ENCODE data around the gene ICA1L.
"Not testable (repeated sequence)": the region's sequence is repeated elsewhere in the genome, so short reads cannot be mapped to it uniquely, and the experiment has no call there.

The ICA1L gene

GRCh38 chr2:202908186-202908585 is 36.6 kb upstream of the ICA1L start:
- peaks cover 0 to 13% (median 3%) of the 10 kb centered on the region in 5 donors for H3K36me3 ChIP-seq (ENCODE audit: control insufficient read depth in 5 of 5, insufficient read depth in 5 of 5, low read length in 5 of 5)
- H3K27ac ChIP-seq (ENCODE audit: low read depth, low read length), result no peak overlapping the region
- no peak overlapping the region for H3K4me3 ChIP-seq (ENCODE audit: low read depth in 1 of 5, low read length in 5 of 5)
- H3K9ac ChIP-seq (ENCODE audit: low read length in 5 of 5), result no peak overlapping the region
- H3K4me1 ChIP-seq (ENCODE audit: control insufficient read depth in 5 of 5, insufficient read depth in 5 of 5, low read length in 5 of 5), result peaks cover 0 to 17% (median 15%) of the 10 kb centered on the region in 5 donors
- peaks cover 0 to 3% (median 0%) of the 10 kb centered on the region in 5 donors for H3K9me3 ChIP-seq (ENCODE audit: control insufficient read depth in 5 of 5, low read length in 5 of 5)
- no peaks in the 10 kb centered on the region for H3K27me3 ChIP-seq (ENCODE audit: control insufficient read depth in 5 of 5, insufficient read depth in 4 of 5, low read length in 5 of 5)

GRCh38 chr2:202905507-202905906 is 33.9 kb upstream of the ICA1L start:
- H3K4me1 ChIP-seq (ENCODE audit: control insufficient read depth in 5 of 5, insufficient read depth in 5 of 5, low read length in 5 of 5); H3K9ac ChIP-seq (ENCODE audit: low read length in 5 of 5); H3K4me3 ChIP-seq (ENCODE audit: low read depth in 1 of 5, low read length in 5 of 5); H3K27ac ChIP-seq (ENCODE audit: low read depth, low read length); H3K27me3 ChIP-seq (ENCODE audit: control insufficient read depth in 5 of 5, insufficient read depth in 4 of 5, low read length in 5 of 5); H3K9me3 ChIP-seq (ENCODE audit: control insufficient read depth in 5 of 5, low read length in 5 of 5): not testable (repeated sequence)
- H3K36me3 ChIP-seq (ENCODE audit: control insufficient read depth in 5 of 5, insufficient read depth in 5 of 5, low read length in 5 of 5), result peaks cover 0 to 13% (median 3%) of the 10 kb centered on the region in 5 donors

DNA sequence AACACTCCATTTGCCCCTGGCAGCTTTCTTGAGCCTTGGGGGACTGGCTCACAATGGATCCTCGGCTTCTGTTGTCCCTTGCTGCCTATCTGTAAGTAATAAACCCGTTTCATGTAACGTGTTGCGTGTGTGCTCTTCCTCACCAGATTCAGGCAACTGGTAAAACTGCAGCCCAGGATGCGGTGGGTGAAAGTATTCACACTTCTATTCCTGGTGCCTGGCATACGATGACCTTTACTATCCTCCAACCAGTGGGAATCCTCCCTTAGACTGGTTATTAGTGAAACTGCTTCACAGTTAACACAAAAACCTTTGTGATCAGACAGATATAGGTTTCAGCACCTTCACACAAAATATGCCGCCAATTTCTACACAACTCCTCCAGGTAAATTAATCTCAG is 13.6 kb upstream of the ICA1L start:
- Histone ChIP-seq H3K27ac (ENCODE audit: low read depth, low read length) (no peak overlapping the region), H3K9ac (ENCODE audit: low read length in 5 of 5) (no peak overlapping the region), H3K4me1 (ENCODE audit: control insufficient read depth in 5 of 5, insufficient read depth in 5 of 5, low read length in 5 of 5) (no peaks in the 10 kb centered on the region), H3K9me3 (ENCODE audit: control insufficient read depth in 5 of 5, low read length in 5 of 5) (no peaks in the 10 kb centered on the region), H3K4me3 (ENCODE audit: low read depth in 1 of 5, low read length in 5 of 5) (no peak overlapping the region), H3K27me3 (ENCODE audit: control insufficient read depth in 5 of 5, insufficient read depth in 4 of 5, low read length in 5 of 5) (no peaks in the 10 kb centered on the region), H3K36me3 (ENCODE audit: control insufficient read depth in 5 of 5, insufficient read depth in 5 of 5, low read length in 5 of 5) (peaks cover 12 to 46% (median 13%) of the 10 kb centered on the region in 5 donors)

- Histone ChIP-seq H3K27ac (ENCODE audit: low read depth, low read length) (no peak overlapping the region), H3K4me1 (ENCODE audit: control insufficient read depth in 5 of 5, insufficient read depth in 5 of 5, low read length in 5 of 5) (no peaks in the 10 kb centered on the region), H3K36me3 (ENCODE audit: control insufficient read depth in 5 of 5, insufficient read depth in 5 of 5, low read length in 5 of 5) (peaks cover 8 to 38% (median 12%) of the 10 kb centered on the region in 5 donors), H3K9ac (ENCODE audit: low read length in 5 of 5) (no peak overlapping the region), H3K27me3 (ENCODE audit: control insufficient read depth in 5 of 5, insufficient read depth in 4 of 5, low read length in 5 of 5) (no peaks in the 10 kb centered on the region), H3K9me3 (ENCODE audit: control insufficient read depth in 5 of 5, low read length in 5 of 5) (no peaks in the 10 kb centered on the region), H3K4me3 (ENCODE audit: low read depth in 1 of 5, low read length in 5 of 5) (no peak overlapping the region)
Measured at GRCh38 chr2:202883987-202884675, 12.6 kb upstream of the ICA1L start.

DNA sequence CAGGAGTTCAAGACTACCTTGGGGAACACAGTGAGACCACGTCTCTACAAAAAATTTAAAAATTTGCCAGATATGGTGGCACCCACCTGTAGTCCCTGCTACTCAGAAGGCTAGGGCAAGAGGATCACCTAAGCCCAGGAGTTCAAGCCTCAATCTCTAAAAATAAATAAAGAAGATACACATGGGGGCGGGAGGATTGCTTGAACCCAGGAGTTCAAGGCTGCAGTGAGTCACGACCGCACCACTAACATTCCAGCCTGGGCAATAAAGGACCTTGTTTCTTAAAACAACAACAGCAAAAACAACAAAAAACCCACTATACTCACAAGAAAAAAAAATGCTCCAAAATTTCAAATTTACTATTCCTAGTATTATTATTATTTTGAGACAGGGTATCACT is 10.0 kb upstream of the ICA1L start:
- no peaks in the 10 kb centered on the region for H3K9me3 ChIP-seq (ENCODE audit: control insufficient read depth in 5 of 5, low read length in 5 of 5)
- H3K4me1 ChIP-seq (ENCODE audit: control insufficient read depth in 5 of 5, insufficient read depth in 5 of 5, low read length in 5 of 5), result no peaks in the 10 kb centered on the region
- H3K9ac ChIP-seq (ENCODE audit: low read length in 5 of 5), result no peak overlapping the region
- H3K4me3 ChIP-seq (ENCODE audit: low read depth in 1 of 5, low read length in 5 of 5), result no peak overlapping the region
- no peaks in the 10 kb centered on the region for H3K27me3 ChIP-seq (ENCODE audit: control insufficient read depth in 5 of 5, insufficient read depth in 4 of 5, low read length in 5 of 5)
- peaks cover 8 to 35% (median 12%) of the 10 kb centered on the region in 5 donors for H3K36me3 ChIP-seq (ENCODE audit: control insufficient read depth in 5 of 5, insufficient read depth in 5 of 5, low read length in 5 of 5)
- no peak overlapping the region for H3K27ac ChIP-seq (ENCODE audit: low read depth, low read length)

DNA sequence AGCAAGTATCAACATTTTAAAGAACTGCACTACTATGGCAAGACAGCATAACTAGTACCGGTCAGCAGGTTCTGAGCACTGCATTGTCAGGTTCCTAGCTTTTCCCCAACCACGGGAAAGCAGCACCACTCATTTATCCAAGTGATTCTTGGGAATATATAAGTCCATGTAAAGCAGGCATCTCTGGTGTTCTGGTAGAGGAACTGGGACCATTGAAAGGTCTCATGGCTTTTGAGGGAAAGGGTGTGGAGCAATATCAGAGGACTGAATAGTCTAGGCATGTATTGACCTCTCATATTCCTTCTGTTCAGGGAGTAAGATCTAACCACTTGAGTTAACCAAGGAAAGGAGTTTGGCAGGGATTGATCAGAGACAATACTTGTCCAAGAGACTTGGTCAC is 6.1 kb upstream of the ICA1L start:
- Histone ChIP-seq H3K36me3 (ENCODE audit: control insufficient read depth in 5 of 5, insufficient read depth in 5 of 5, low read length in 5 of 5) (peaks cover 0 to 7% (median 3%) of the 10 kb centered on the region in 5 donors), H3K4me1 (ENCODE audit: control insufficient read depth in 5 of 5, insufficient read depth in 5 of 5, low read length in 5 of 5) (no peaks in the 10 kb centered on the region), H3K4me3 (ENCODE audit: low read depth in 1 of 5, low read length in 5 of 5) (no peak overlapping the region), H3K27ac (ENCODE audit: low read depth, low read length) (no peak overlapping the region), H3K27me3 (ENCODE audit: control insufficient read depth in 5 of 5, insufficient read depth in 4 of 5, low read length in 5 of 5) (no peaks in the 10 kb centered on the region), H3K9ac (ENCODE audit: low read length in 5 of 5) (no peak overlapping the region), H3K9me3 (ENCODE audit: control insufficient read depth in 5 of 5, low read length in 5 of 5) (no peaks in the 10 kb centered on the region)

DNA sequence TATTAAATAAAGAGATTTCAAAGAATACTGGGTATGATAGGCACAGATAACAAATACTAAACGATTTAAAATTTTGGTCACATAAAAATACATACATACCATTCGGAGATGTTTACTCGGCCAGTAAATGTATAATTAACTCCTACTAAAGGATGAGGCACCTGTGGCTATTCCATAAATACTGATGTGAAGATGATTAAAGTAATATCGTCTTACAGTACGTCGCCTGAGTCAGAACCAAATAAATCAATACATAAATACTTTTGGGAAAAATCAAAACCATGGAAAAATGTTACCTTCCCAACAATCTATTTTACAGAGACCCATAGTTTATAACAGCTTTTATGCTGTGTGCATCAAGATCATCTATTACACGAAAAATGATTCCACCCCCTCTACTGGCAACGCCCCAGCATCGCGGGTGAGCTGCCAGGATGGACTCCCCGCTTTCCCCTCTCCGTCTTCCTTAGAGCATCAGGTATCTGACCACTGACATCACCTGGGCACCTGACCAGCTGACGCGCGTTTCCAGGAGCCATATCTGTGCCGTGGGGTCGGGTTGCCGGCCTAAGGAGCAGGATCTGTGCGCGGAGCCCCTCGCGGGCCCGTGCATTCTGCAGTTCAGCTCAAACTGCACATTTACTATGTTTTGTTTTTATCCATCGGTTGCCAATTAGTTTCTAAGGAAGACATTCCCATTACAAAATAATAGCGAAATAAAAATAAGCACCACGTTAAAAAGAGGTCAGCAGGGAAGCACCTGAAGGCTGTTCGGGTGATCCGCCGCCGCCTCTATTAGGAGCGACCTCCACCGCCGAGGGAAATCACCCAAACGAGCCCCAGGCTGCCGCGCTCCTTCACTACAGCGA is 901 bp downstream of the ICA1L start:
- no peaks in the 10 kb centered on the region for H3K9me3 ChIP-seq (ENCODE audit: control insufficient read depth in 5 of 5, low read length in 5 of 5)
- H3K36me3 ChIP-seq (ENCODE audit: control insufficient read depth in 5 of 5, insufficient read depth in 5 of 5, low read length in 5 of 5), result no peaks in the 10 kb centered on the region
- H3K27me3 ChIP-seq (ENCODE audit: control insufficient read depth in 5 of 5, insufficient read depth in 4 of 5, low read length in 5 of 5), result no peaks in the 10 kb centered on the region
- H3K27ac ChIP-seq (ENCODE audit: low read depth, low read length), result peak overlapping the region; percentile 50
- peak overlapping the region; percentile 68 to 93 (median 86) for H3K4me3 ChIP-seq (ENCODE audit: low read depth in 1 of 5, low read length in 5 of 5)
- H3K4me1 ChIP-seq (ENCODE audit: control insufficient read depth in 5 of 5, insufficient read depth in 5 of 5, low read length in 5 of 5), result peaks cover 0 to 18% (median 14%) of the 10 kb centered on the region in 5 donors
- peak overlapping the region; percentile 3 to 80 (median 76) for H3K9ac ChIP-seq (ENCODE audit: low read length in 5 of 5)

- H3K36me3 ChIP-seq (ENCODE audit: control insufficient read depth in 5 of 5, insufficient read depth in 5 of 5, low read length in 5 of 5), result no peaks in the 10 kb centered on the region
- H3K4me3 ChIP-seq (ENCODE audit: low read depth in 1 of 5, low read length in 5 of 5), result no peak overlapping the region
- H3K27me3 ChIP-seq (ENCODE audit: control insufficient read depth in 5 of 5, insufficient read depth in 4 of 5, low read length in 5 of 5), result no peaks in the 10 kb centered on the region
- H3K9ac ChIP-seq (ENCODE audit: low read length in 5 of 5), result no peak overlapping the region
- no peaks in the 10 kb centered on the region for H3K9me3 ChIP-seq (ENCODE audit: control insufficient read depth in 5 of 5, low read length in 5 of 5)
- H3K4me1 ChIP-seq (ENCODE audit: control insufficient read depth in 5 of 5, insufficient read depth in 5 of 5, low read length in 5 of 5), result no peaks in the 10 kb centered on the region
- no peak overlapping the region for H3K27ac ChIP-seq (ENCODE audit: low read depth, low read length)
Measured at GRCh38 chr2:202861987-202862386, 9.6 kb downstream of the ICA1L start.

DNA sequence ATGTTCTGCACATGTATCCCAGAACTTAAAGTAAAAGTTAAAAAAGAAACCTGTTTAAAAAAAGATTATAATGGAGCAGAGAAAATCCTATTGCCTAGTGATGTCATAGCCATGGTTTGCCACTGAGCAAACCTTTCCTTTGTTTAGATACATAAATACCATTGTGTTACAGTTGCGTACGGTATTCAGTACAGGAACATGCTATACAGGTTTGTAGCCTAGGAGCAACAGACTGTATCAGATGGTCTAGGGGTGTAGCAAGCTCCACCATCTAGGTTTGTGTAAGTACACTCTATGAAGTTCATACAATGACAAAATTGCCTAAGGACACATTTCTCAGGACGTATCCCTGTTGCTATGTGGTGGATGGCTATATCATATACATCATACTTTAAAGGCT is 13.0 kb downstream of the ICA1L start:
- Histone ChIP-seq H3K9me3 (ENCODE audit: control insufficient read depth in 5 of 5, low read length in 5 of 5) (no peaks in the 10 kb centered on the region), H3K4me3 (ENCODE audit: low read depth in 1 of 5, low read length in 5 of 5) (no peak overlapping the region), H3K4me1 (ENCODE audit: control insufficient read depth in 5 of 5, insufficient read depth in 5 of 5, low read length in 5 of 5) (no peaks in the 10 kb centered on the region), H3K9ac (ENCODE audit: low read length in 5 of 5) (no peak overlapping the region), H3K27ac (ENCODE audit: low read depth, low read length) (no peak overlapping the region), H3K36me3 (ENCODE audit: control insufficient read depth in 5 of 5, insufficient read depth in 5 of 5, low read length in 5 of 5) (no peaks in the 10 kb centered on the region), H3K27me3 (ENCODE audit: control insufficient read depth in 5 of 5, insufficient read depth in 4 of 5, low read length in 5 of 5) (no peaks in the 10 kb centered on the region)

DNA sequence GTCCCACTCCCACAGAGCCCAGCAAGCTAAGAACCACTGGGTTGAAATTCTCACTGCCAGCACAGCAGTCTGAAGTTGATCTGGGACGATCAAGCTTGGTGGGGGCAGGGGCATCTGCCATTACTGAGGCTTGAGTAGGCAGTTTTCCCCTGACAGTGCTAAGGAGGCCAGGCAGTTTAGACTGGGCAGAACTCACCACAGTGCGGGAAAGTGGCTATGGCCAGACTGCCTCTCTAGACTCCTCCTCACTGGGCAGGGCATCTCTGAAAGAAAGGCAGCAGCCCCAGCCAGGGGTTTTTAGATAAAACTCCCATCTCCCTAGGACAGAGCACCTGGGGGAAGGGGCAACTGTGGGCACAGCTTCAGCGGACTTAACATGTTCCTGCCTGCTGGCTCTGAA is 22.2 kb downstream of the ICA1L start:
- not testable (repeated sequence) for H3K4me1 ChIP-seq (ENCODE audit: control insufficient read depth in 5 of 5, insufficient read depth in 5 of 5, low read length in 5 of 5); H3K27ac ChIP-seq (ENCODE audit: low read depth, low read length); H3K9ac ChIP-seq (ENCODE audit: low read length in 5 of 5); H3K36me3 ChIP-seq (ENCODE audit: control insufficient read depth in 5 of 5, insufficient read depth in 5 of 5, low read length in 5 of 5); H3K9me3 ChIP-seq (ENCODE audit: control insufficient read depth in 5 of 5, low read length in 5 of 5); H3K27me3 ChIP-seq (ENCODE audit: control insufficient read depth in 5 of 5, insufficient read depth in 4 of 5, low read length in 5 of 5)
- peak overlapping the region in 2 of 5 donors; percentile 37 to 45 for H3K4me3 ChIP-seq (ENCODE audit: low read depth in 1 of 5, low read length in 5 of 5)

All from subcutaneous abdominal adipose tissue (tissue), 5 donors.